Astrocyte (in vitro differentiated cells and primary cell): ENCODE measurements around the gene IKBIP. TPM values are rescaled to one million over a fixed set of nuclear protein-coding genes. Genes with fewer than 3 reads are reported as not detected.

ENCODE experiments used
- DNase-seq: peaks from one replicate; pipeline ENCODE4 v3.0.0-alpha.2; 2010; ENCODE audit warnings: low read depth
- FAIRE-seq: peaks from 2 replicates; lab custom pipeline; 2011; peaks lifted over from hg19 to GRCh38; lab: Jason Lieb, UNC
- H2AFZ ChIP-seq: 2 replicates; pipeline ENCODE4 v1.6.0; 2012; ENCODE audit warnings: low read depth, low read length, inconsistent platforms
- H3K27ac ChIP-seq: 2 replicates; pipeline ENCODE4 v1.5.1; 2011; ENCODE audit warnings: low read depth, low read length, inconsistent platforms
- H3K27me3 ChIP-seq: 2 replicates; pipeline ENCODE4 v1.6.0; 2011; ENCODE audit warnings: low read length, inconsistent platforms; ENCODE audit not compliant: insufficient read depth
- H3K36me3 ChIP-seq: 2 replicates; pipeline ENCODE4 v1.5.1; 2011; ENCODE audit warnings: low read length, inconsistent platforms; ENCODE audit not compliant: insufficient read depth
- H3K4me1 ChIP-seq: 2 replicates; pipeline ENCODE4 v1.5.1; 2011; ENCODE audit warnings: low read length, inconsistent platforms; ENCODE audit not compliant: insufficient read depth
- H3K4me2 ChIP-seq: 2 replicates; pipeline ENCODE4 v1.6.0; 2012; ENCODE audit warnings: low read length, inconsistent platforms
- H3K4me3 ChIP-seq: 2 replicates; pipeline ENCODE4 v1.5.1; 2011; ENCODE audit warnings: low read depth, mild to moderate bottlenecking, low read length, inconsistent platforms; ENCODE audit not compliant: insufficient read depth
- H3K79me2 ChIP-seq: 2 replicates; pipeline ENCODE4 v1.6.0; 2012; ENCODE audit warnings: mild to moderate bottlenecking, low read length, inconsistent platforms; ENCODE audit not compliant: insufficient read depth
- H3K9ac ChIP-seq: 2 replicates; pipeline ENCODE4 v1.6.0; 2012; ENCODE audit warnings: mild to moderate bottlenecking, low read length, inconsistent platforms
- H3K9me3 ChIP-seq: 2 replicates; pipeline ENCODE4 v1.5.1; 2012; ENCODE audit warnings: low read depth, mild to moderate bottlenecking, low read length, inconsistent platforms; ENCODE audit not compliant: insufficient read depth
- H4K20me1 ChIP-seq: 2 replicates; pipeline ENCODE4 v1.6.0; 2012; ENCODE audit warnings: low read length, inconsistent platforms; ENCODE audit not compliant: insufficient read depth
- H3K27ac Mint-ChIP-seq: one replicate; pipeline ENCODE4 v1.8.0; 2021; ENCODE audit warnings: mild to moderate bottlenecking, mixed read lengths; ENCODE audit not compliant: unreplicated experiment
- H3K27me3 Mint-ChIP-seq: one replicate; pipeline ENCODE4 v1.8.0; 2021; ENCODE audit warnings: low read depth, mixed read lengths; ENCODE audit not compliant: unreplicated experiment
- H3K36me3 Mint-ChIP-seq: one replicate; pipeline ENCODE4 v1.8.0; 2021; ENCODE audit warnings: low read depth, mixed read lengths; ENCODE audit not compliant: unreplicated experiment
- H3K4me1 Mint-ChIP-seq: one replicate; pipeline ENCODE4 v1.8.0; 2021; ENCODE audit warnings: low read depth, mixed read lengths; ENCODE audit not compliant: unreplicated experiment
- H3K4me3 Mint-ChIP-seq: one replicate; pipeline ENCODE4 v1.8.0; 2021; ENCODE audit warnings: mild to moderate bottlenecking, moderate library complexity, mixed read lengths; ENCODE audit not compliant: unreplicated experiment
- H3K9me3 Mint-ChIP-seq: one replicate; pipeline ENCODE4 v1.8.0; 2021; ENCODE audit warnings: mild to moderate bottlenecking, mixed read lengths; ENCODE audit not compliant: unreplicated experiment
- CTCF ChIP-seq: IDR thresholded peaks from 2 replicates; pipeline ENCODE4 v1.5.1; 2011; ENCODE audit warnings: low read depth, mild to moderate bottlenecking, inconsistent platforms, low read length, moderate library complexity; ENCODE audit not compliant: insufficient read depth
- EZH2 ChIP-seq: IDR thresholded peaks from 2 replicates; pipeline ENCODE4 v1.6.1; 2012; ENCODE audit warnings: mild to moderate bottlenecking, low read length, inconsistent platforms; ENCODE audit not compliant: insufficient read depth
- total RNA-seq: library from RNA; stranded (reverse); gene quantifications from 2 replicates; pipeline ENCODE4 v1.2.1, GENCODE V29; 2021

Gene IKBIP
- total RNA-seq, 1 donor from 2014 or later: 126 TPM

- Mint-ChIP-seq H3K4me3 (no peak overlapping the region), H3K27ac (no peak overlapping the region), H3K4me1 (no peaks in the 10 kb centered on the region), H3K36me3 (peaks cover 3% of the 10 kb centered on the region), H3K27me3 (no peaks in the 10 kb centered on the region), H3K9me3 (no peaks in the 10 kb centered on the region)
- H4K20me1 ChIP-seq: no peaks in the 10 kb centered on the region
- H3K4me1 ChIP-seq: no peaks in the 10 kb centered on the region
- TF ChIP-seq EZH2 (no peak), CTCF (no peak)
- no peaks in the 10 kb centered on the region for H3K27me3 ChIP-seq
- H3K4me2 ChIP-seq: no peak overlapping the region
- DNase-seq: no peak
- FAIRE-seq: no peak
- no peaks in the 10 kb centered on the region for H3K9me3 ChIP-seq
- no peak overlapping the region for H3K9ac ChIP-seq
- no peak overlapping the region for H3K4me3 ChIP-seq
- no peaks in the 10 kb centered on the region for H3K36me3 ChIP-seq
- no peak overlapping the region for H2AFZ ChIP-seq
- no peaks in the 10 kb centered on the region for H3K79me2 ChIP-seq
- no peak overlapping the region for H3K27ac ChIP-seq
Observed at GRCh38 chr12:98575013-98575412, 69.6 kb downstream of the IKBIP start.

Other genes with a start within 250 kb of the IKBIP start
- 29.7 and 39.2 TPM in 2 replicates for gene TMPO, start 129.2 kb downstream of the IKBIP start, total RNA-seq
- gene SLC25A3, start 51.1 kb downstream of the IKBIP start, total RNA-seq: 653 and 660 TPM in 2 replicates
- gene APAF1, start 502 bp upstream of the IKBIP start, total RNA-seq: 38.3 and 49.2 TPM in 2 replicates